MV-4-11 (cell line): ENCODE results near the gene HRH3.

Experiments
- DNase-seq: peaks from one replicate; lab custom pipeline; 2025; lab: John Stamatoyannopoulos, UW

The HRH3 gene

DNA sequence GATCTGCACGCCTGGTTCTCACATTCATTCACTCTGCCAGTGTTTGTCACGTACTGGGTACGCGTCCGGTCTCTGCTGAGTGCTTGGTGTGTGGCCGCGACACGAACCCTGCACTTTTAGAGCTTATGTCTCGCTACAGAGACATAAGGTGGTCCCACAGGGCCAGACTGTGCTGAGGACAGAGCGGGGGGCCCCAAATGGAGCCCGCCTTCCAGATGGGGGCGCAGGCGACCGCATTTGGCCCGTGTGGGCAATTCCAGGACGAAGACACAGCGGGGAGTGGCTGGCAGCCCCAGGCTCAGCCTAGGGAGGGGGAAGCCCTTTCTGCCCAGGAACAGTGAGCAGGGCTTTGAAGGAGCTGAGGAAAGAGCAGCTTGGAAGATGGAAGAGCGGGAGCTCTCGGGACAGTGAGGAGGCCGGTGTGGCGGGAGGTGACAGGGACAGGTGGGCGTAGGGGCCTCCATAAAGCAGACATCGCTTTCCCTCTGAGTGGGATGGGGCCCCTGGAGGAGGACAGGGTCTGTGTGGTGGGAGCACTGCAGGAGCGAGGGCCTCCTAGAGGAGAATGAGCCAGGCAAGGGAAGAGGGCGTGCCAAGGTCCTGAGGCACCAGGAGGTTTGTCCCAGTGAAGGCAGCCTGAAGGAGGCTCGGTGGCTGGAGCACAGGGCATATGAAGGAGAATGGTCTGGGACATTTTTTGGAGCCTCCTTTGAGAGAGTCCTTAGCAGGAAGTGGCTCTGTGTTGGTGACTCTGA, 45.0 kb downstream of the HRH3 start:
- no peak for DNase-seq

DNA sequence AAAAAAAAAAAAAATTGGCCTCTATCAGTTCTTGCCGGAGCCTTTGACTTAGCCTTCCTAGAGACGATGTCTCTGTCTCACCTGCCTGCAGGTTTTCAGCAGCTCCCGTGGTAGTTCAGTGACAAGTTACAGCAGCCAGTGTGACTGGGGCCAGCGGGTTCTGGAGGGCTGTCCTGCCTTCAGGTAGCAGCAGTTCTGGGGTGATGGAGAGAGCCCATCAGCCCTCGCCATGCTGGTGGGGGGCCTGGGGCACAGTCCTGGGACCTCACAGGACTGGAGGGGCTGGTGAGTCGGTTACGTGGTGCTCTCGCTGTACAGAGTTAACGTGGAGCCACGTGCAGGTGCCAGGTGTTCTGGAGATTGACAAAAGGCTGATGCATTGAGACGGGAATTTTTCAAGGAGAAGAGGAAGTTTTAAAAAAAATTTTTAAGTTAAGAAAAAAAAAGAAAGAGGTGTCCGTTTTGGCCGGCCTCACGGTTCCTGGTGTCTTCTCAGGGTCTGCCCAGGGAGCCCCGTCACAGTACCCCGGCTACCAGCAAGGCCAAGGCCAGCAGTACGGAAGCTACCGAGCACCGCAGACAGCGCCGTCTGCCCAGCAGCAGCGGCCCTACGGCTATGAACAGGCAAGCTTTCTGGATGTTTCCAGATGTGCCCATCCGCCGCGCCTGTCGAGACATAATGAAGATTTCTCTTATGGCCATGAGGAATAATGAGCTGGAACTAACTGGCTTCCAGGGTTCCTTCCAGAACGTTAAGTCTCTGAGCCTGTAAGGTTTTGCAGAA, 45.9 kb downstream of the HRH3 start:
- DNase-seq = no peak

DNA sequence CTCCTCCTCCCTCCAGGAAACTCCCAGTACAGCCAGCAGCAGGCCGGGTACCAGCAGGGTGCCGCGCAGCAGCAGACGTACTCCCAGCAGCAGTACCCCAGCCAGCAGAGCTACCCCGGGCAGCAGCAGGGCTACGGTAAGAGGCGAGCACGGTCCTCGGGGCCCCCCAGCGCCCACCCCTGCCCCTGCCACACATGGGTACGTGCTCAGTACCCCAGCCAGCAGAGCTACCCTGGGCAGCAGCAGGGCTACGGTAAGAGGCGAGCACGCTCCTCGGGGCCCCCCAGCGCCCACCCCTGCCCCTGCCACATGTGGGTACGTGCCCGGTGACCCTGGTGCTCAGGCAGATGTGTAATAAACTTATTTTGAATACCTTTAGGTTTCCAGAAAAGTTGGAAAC, 47.4 kb downstream of the HRH3 start:
- DNase-seq = no peak

DNA sequence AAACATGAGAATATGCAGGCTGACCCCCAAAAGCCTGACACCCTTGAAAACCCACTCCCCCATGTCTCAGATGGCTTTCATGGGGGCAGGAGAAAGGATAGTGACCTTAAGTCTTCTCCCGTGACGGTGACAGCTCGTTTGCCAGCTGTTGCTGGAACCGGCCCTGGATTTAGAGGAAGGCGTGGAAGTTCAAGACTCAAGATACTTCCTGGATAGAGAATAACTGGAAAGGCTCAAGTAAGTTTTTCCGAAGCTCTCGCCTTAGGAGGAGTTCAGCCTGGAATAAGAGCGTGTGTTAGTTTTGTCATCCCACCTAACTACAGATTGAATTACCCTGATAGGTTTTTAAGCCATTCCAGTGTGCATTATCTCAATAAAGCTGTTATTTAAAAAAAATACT, 48.8 kb downstream of the HRH3 start:
- no peak for DNase-seq

DNA sequence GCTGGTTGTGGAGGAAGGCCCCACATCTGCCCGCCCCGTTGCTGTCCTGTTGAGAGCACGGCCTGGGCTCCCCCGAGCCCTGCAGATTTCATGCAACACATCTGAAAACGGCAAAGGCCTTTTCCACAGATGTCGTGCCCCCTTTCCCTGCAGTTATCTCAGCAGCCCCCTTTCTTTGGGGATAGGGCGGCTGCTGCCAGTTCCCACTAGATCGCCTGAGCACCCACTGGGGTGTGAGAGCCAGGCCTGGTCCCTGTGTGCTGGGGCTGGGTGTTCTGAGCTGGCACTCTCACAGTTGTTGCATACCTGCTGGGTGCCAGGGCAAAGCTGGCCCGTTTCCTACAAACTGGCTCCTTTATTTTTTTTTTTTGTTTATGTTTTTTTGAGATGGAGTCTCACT, 49.5 kb downstream of the HRH3 start:
- DNase-seq = no peak

DNA sequence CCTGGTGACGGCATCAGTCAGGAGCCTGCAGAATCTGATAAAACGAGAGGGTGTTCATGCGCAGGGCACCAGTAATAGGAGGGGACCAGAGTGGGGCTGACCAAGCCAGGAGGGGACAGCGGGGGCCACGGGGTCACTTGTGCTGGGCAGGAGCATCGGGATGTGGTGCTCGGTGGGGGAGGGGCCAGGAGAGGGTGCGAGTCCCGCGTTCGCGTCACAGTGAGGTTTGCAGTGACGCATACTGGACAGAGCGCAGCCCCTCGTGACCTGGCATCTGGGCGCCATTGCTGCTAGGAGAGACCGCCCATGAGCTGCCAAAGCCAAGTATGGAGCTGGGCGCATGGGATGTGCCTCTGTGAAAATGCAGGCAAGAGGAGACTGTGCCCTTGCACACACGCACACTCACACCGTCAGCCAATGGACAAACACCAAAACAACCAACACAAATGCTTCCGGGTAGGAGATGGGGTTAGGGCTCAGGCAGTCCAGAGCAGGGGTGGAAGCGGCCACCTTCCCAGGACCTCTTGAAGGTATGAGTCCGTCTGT, 51.1 kb downstream of the HRH3 start:
- DNase-seq = no peak

DNA sequence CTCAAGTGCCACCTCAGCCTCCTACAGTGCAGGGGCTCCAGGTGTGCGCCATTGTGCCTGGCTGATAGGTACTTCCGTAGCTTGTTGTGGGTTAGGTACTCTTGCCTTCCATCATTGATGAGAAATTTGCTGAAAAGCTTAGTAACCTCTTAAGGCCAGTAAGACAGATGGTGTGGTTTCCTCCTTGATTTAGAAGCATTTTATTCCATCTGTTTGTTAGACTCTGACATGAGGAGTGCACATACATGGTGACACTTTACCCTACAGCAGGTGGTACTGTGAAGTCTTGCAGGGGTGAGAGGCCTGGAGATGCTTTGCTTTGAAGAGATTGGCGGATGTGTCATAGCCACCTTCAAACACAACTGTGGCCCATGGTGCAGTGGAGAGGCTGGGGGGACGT, 52.0 kb downstream of the HRH3 start:
- no peak for DNase-seq

DNA sequence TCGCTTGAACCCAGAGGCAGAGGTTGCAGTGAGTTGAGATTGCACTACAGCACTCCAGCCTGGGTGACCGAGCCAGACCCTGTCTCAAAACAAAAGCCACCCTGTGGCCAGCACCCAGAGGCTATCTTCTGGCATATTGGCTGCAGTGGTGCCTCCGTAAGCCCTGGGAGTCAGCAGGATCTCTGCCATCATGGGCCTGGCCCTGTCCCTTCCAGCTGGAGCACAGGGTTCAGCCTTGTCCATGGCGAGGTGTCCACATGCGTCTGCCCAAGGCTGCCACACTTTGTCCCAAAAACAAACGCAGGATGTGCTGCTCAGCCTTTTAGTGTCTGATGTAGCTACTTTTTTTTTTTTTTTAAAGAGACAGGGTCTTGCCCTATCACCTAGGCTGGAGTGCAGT, 52.6 kb downstream of the HRH3 start:
- no peak for DNase-seq

DNA sequence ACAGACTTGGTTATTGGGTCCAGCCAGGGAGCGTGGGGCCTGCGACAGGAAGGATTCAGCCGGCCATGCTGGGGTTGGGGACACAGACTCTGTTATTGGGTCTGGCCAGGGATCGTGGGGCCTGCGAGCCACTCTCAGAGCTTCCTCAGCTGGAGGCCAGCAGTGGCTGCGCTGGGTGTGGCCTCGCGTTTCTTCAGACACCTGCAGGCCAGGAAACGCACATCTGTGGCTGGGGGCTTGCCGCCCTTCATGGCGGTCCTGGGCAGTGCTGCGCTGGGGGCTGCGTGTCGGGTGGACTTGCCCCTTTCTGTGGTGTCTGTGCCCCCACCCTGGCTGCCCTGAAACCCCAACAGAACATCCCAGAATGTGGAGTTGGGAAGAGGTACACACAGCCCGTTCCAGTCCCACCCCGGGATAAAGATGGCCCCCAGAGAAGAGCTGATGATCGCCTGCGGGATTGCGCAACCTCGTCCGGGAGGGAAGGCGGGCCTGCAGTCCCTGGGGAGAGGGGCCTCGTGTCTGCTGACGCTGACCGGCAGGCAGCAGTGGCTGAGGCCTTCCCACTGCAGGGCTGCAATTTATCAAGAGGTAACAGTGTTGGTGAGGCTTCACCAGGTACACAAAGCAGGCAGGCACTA, 54.2 kb downstream of the HRH3 start:
- DNase-seq = no peak
